H9 (cell line): ENCODE data around the gene IMMP2L. TPM values are rescaled to one million over a fixed set of nuclear protein-coding genes. Genes with fewer than 3 reads are reported as not detected.
"Not testable (repeated sequence)": the region's sequence is repeated elsewhere in the genome, so short reads cannot be mapped to it uniquely, and the experiment has no call there.

ENCODE experiments used
- DNase-seq: peaks from one replicate; pipeline ENCODE4 v3.0.0-alpha.2; 2017
- H2AFZ ChIP-seq: one replicate; pipeline ENCODE4 v1.6.1; 2013; ENCODE audit warnings: mild to moderate bottlenecking, low read length, control low read depth, moderate library complexity
- H2AK5ac ChIP-seq: 2 replicates; pipeline ENCODE4 v1.6.1; 2013; ENCODE audit warnings: low read length, control low read depth, mixed read lengths; ENCODE audit not compliant: insufficient read length
- H2BK120ac ChIP-seq: one replicate; pipeline ENCODE4 v1.6.1; 2013; ENCODE audit warnings: low read depth, mild to moderate bottlenecking, low read length, control low read depth, inconsistent platforms; ENCODE audit not compliant: poor library complexity, severe bottlenecking
- H2BK12ac ChIP-seq: 2 replicates; pipeline ENCODE4 v1.6.1; 2013; ENCODE audit warnings: low read length, control low read depth, mixed read lengths, low read depth; ENCODE audit not compliant: insufficient read length
- H2BK15ac ChIP-seq: 2 replicates; pipeline ENCODE4 v1.6.1; 2013; ENCODE audit warnings: low read depth, low read length, control low read depth
- H2BK20ac ChIP-seq: one replicate; pipeline ENCODE4 v1.6.1; 2013; ENCODE audit warnings: low read depth, mild to moderate bottlenecking, low read length, control low read depth, inconsistent platforms; ENCODE audit not compliant: poor library complexity, severe bottlenecking
- H2BK5ac ChIP-seq: 2 replicates; pipeline ENCODE4 v1.6.1; 2013; ENCODE audit warnings: low read length, control low read depth, mixed read lengths; ENCODE audit not compliant: insufficient read length
- H3K14ac ChIP-seq: 2 replicates; pipeline ENCODE4 v1.6.1; 2013; ENCODE audit warnings: low read length, control low read depth; ENCODE audit not compliant: insufficient read depth
- H3K18ac ChIP-seq: 2 replicates; pipeline ENCODE4 v1.6.1; 2013; ENCODE audit warnings: low read depth, mild to moderate bottlenecking, mixed read lengths, low read length, control low read depth; ENCODE audit not compliant: insufficient read length
- H3K23ac ChIP-seq: 2 replicates; pipeline ENCODE4 v1.6.1; 2013; ENCODE audit warnings: low read length, control low read depth, mixed read lengths, low read depth; ENCODE audit not compliant: insufficient read length
- H3K23me2 ChIP-seq: 2 replicates; pipeline ENCODE4 v1.6.1; 2013; ENCODE audit warnings: low read depth, mild to moderate bottlenecking, mixed read lengths, low read length, control low read depth; ENCODE audit not compliant: insufficient read length, poor library complexity, severe bottlenecking
- H3K27ac ChIP-seq: 2 replicates; pipeline ENCODE4 v1.5.1; 2013; ENCODE audit warnings: low read length, control low read depth, mixed read lengths, low read depth; ENCODE audit not compliant: insufficient read length
- H3K27me3 ChIP-seq: 2 replicates; pipeline ENCODE4 v1.6.1; 2013; ENCODE audit warnings: low read length, control low read depth, inconsistent platforms; ENCODE audit not compliant: insufficient read depth
- H3K4ac ChIP-seq: 2 replicates; pipeline ENCODE4 v1.6.1; 2013; ENCODE audit warnings: low read depth, mild to moderate bottlenecking, control low read depth, inconsistent platforms, low read length, moderate library complexity
- H3K4me1 ChIP-seq: 2 replicates; pipeline ENCODE4 v1.6.1; 2013; ENCODE audit warnings: low read length, control low read depth, inconsistent platforms; ENCODE audit not compliant: insufficient read depth
- H3K4me2 ChIP-seq: 2 replicates; pipeline ENCODE4 v1.6.1; 2013; ENCODE audit warnings: low read length, control low read depth, mixed read lengths; ENCODE audit not compliant: insufficient read length, insufficient read depth
- H3K56ac ChIP-seq: 2 replicates; pipeline ENCODE4 v1.6.1; 2013; ENCODE audit warnings: low read depth, mild to moderate bottlenecking, mixed read lengths, low read length, control low read depth; ENCODE audit not compliant: insufficient read length
- H3K79me1 ChIP-seq: 2 replicates; pipeline ENCODE4 v1.6.1; 2013; ENCODE audit warnings: low read depth, mild to moderate bottlenecking, moderate library complexity, low read length, control low read depth, inconsistent platforms; ENCODE audit not compliant: insufficient read depth, poor library complexity, severe bottlenecking
- H3K79me2 ChIP-seq: 2 replicates; pipeline ENCODE4 v1.6.1; 2013; ENCODE audit warnings: low read length, control low read depth, inconsistent platforms; ENCODE audit not compliant: insufficient read depth
- H3K9ac ChIP-seq: 2 replicates; pipeline ENCODE4 v1.6.1; 2013; ENCODE audit warnings: low read length, control low read depth, mixed read lengths; ENCODE audit not compliant: insufficient read length; ENCODE audit errors: extremely low read depth
- H3K9me3 ChIP-seq: one replicate; pipeline ENCODE4 v1.6.1; 2013; ENCODE audit warnings: low read depth, low read length, inconsistent platforms; ENCODE audit not compliant: control insufficient read depth
- H3T11ph ChIP-seq: one replicate; pipeline ENCODE4 v1.6.1; 2013; ENCODE audit warnings: mild to moderate bottlenecking, low read length, control low read depth, inconsistent platforms
- H4K20me1 ChIP-seq: one replicate; pipeline ENCODE4 v1.6.1; 2013; ENCODE audit not compliant: control insufficient read depth, insufficient read length, insufficient read depth
- H4K5ac ChIP-seq: 2 replicates; pipeline ENCODE4 v1.6.1; 2013; ENCODE audit warnings: low read depth, mild to moderate bottlenecking, mixed read lengths, low read length, control low read depth; ENCODE audit not compliant: insufficient read length
- H4K8ac ChIP-seq: replicated peaks from 2 replicates; pipeline ENCODE4 v1.6.1; 2013; ENCODE audit warnings: low read length, control low read depth, mixed read lengths, low read depth; ENCODE audit not compliant: insufficient read length
- H4K91ac ChIP-seq: 2 replicates; pipeline ENCODE4 v1.6.1; 2013; ENCODE audit warnings: low read depth, mild to moderate bottlenecking, moderate library complexity, mixed read lengths, low read length, control low read depth; ENCODE audit not compliant: insufficient read length
- H3K27ac Mint-ChIP-seq, 3 experiments: 2 replicates in 2 of 3; 3 replicates in 1 of 3; pipeline ENCODE4 v1.8.0; 2020 to 2021; ENCODE audit warnings: mixed read lengths in 3 of 3, mild to moderate bottlenecking in 1 of 3, moderate library complexity in 1 of 3
- H3K27me3 Mint-ChIP-seq: 2 replicates; pipeline ENCODE4 v1.8.0; 2021; ENCODE audit warnings: low read depth, mild to moderate bottlenecking, moderate library complexity, mixed read lengths
- H3K36me3 Mint-ChIP-seq, 3 experiments: 2 replicates in 2 of 3; 3 replicates in 1 of 3; pipeline ENCODE4 v1.8.0; 2020 to 2021; ENCODE audit warnings: low read depth in 3 of 3, mixed read lengths in 3 of 3; ENCODE audit not compliant: insufficient read depth in 1 of 3
- H3K4me1 Mint-ChIP-seq, 2 experiments: 2 replicates each; pipeline ENCODE4 v1.8.0; 2020; ENCODE audit warnings: mixed read lengths in 2 of 2
- H3K4me3 Mint-ChIP-seq, 2 experiments: 2 replicates in 1 of 2; 3 replicates in 1 of 2; pipeline ENCODE4 v1.8.0; 2020 to 2021; ENCODE audit warnings: mild to moderate bottlenecking in 2 of 2, mixed read lengths in 2 of 2, moderate library complexity in 1 of 2
- H3K9me3 Mint-ChIP-seq, 2 experiments: 2 replicates in 1 of 2; 3 replicates in 1 of 2; pipeline ENCODE4 v1.8.0; 2020; ENCODE audit warnings: mild to moderate bottlenecking in 2 of 2, mixed read lengths in 2 of 2, moderate library complexity in 1 of 2
- WGBS: extraction: QIAGEN DNeasy Blood & Tissue Kit; methylation state at CpG from one replicate; pipeline ENCODE4 v1.1.7; 2013; ENCODE audit warnings: missing lambda C conversion rate, low lambda C conversion rate, mixed read lengths; ENCODE audit not compliant: insufficient read length; ENCODE audit errors: extremely low coverage; 5-methylcytosine and 5-hydroxymethylcytosine counted together
- total RNA-seq: library from RNA; stranded (reverse); gene quantifications from 2 replicates; pipeline ENCODE4 v1.2.1, GENCODE V29; 2021

Gene IMMP2L
- total RNA-seq, 1 experiment from 2014 or later, result 14.7 TPM

GRCh38 chr7:111249807-111250206 is 312.5 kb downstream of the IMMP2L start:
- not testable (repeated sequence) for H3K79me1 ChIP-seq, H2AFZ ChIP-seq, H2AK5ac ChIP-seq, H3K4me2 ChIP-seq, H3K56ac ChIP-seq, H4K20me1 ChIP-seq, H4K5ac ChIP-seq, H3K18ac ChIP-seq, H3K9me3 ChIP-seq, H3K4me3 Mint-ChIP-seq, H3K27ac Mint-ChIP-seq, H3K4ac ChIP-seq, H3T11ph ChIP-seq, H3K4me1 ChIP-seq, H3K23ac ChIP-seq, H3K9me3 Mint-ChIP-seq, H3K79me2 ChIP-seq, H3K9ac ChIP-seq, H3K14ac ChIP-seq, H2BK20ac ChIP-seq, H2BK120ac ChIP-seq, H3K23me2 ChIP-seq, H3K27me3 ChIP-seq, H4K8ac ChIP-seq, H2BK5ac ChIP-seq, H2BK15ac ChIP-seq, H2BK12ac ChIP-seq, H4K91ac ChIP-seq, DNase-seq, H3K27ac ChIP-seq, H3K27me3 Mint-ChIP-seq
- Mint-ChIP-seq H3K4me1 (peaks cover 10 to 14% of the 10 kb centered on the region in 2 experiments), H3K36me3 (peaks cover 3 to 16% (median 8%) of the 10 kb centered on the region in 3 experiments; a peak in 4 of 7 replicates)
- no CpG with 5 or more reads among the region's 5 CpGs for WGBS
